ENCODE data around the gene PACRG.

DNA sequence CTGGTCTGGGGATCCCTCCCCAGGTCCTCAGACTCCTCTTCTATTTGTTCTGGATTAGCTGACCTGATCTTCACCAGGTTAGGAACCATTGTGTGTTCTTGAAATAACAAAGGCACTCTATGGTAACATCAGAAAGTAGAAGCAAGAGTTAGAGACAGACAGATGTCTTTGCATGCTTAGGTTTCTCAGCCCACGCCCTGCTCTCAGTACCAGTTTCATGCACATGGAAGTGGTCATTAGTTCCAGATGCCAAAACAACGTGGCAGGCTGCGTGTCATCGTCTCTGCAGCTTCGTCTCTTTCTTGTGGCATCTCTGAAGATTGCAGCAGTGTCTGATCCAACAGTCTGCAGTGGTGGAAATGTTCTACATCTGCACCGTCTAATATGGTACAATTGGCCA is 89.4 kb downstream of the PACRG start:
- TF ChIP-seq EZH2 (IDR thresholded peaks at IDR 0.05; ENCODE audit: insufficient read depth, poor library complexity, severe bottlenecking) (no peak), EZH2phosphoT487 (IDR thresholded peaks at IDR 0.05; ENCODE audit: insufficient read depth, low read depth) (no peak)
